Endothelial cell of umbilical vein (primary cell): Measurements from ENCODE around the gene VAV2. TPM values are rescaled to one million over a fixed set of nuclear protein-coding genes. Genes with fewer than 3 reads are reported as not detected.

Source experiments
- BruUV-seq: library from RNA; stranded (reverse); fragments of 400-500 nt; replicated peaks from 2 replicates; lab custom pipeline; 2021; lab: Mats Ljungman, UMichigan
- CTCF ChIA-PET: fragments of 300-600, 350-600 bp; sonication (Branson Sonifier 250); formaldehyde crosslinking; loops from one replicate; lab custom pipeline; 2021; ENCODE audit warnings: antibody characterized with exemption, inconsistent platforms; lab: Charles Lee
- POLR2A ChIA-PET: fragments of 300-600, 350-600 bp; sonication (Branson Sonifier 250); formaldehyde crosslinking; loops from one replicate; lab custom pipeline; 2021; ENCODE audit warnings: antibody characterized with exemption, inconsistent platforms; lab: Charles Lee
- DNase-seq: peaks from one replicate; pipeline ENCODE4 v3.0.0-alpha.2; 2011; ENCODE audit warnings: low read depth, low spot score
- FAIRE-seq: peaks from 2 replicates; lab custom pipeline; 2011; peaks lifted over from hg19 to GRCh38; lab: Jason Lieb, UNC
- H2AFZ ChIP-seq: 2 replicates; pipeline ENCODE4 v1.6.0; 2012; ENCODE audit warnings: low read depth, low read length, control low read depth, inconsistent platforms
- H3K27ac ChIP-seq: 2 replicates; pipeline ENCODE4 v1.5.1; 2011; ENCODE audit warnings: low read depth, mild to moderate bottlenecking, control low read depth, low read length, moderate library complexity; ENCODE audit not compliant: insufficient read depth
- H3K27me3 ChIP-seq, 2 experiments: 2 replicates each; pipeline versions ENCODE4 v1.6.0 to v1.6.1; 2011; ENCODE audit warnings: low read length in 2 of 2, mixed read lengths in 1 of 2; ENCODE audit not compliant: control insufficient read depth in 2 of 2, insufficient read depth in 2 of 2
- H3K36me3 ChIP-seq, 2 experiments: 2 replicates in 1 of 2; 3 replicates in 1 of 2; pipeline ENCODE4 v1.5.1; 2011; ENCODE audit warnings: low read length in 2 of 2, mild to moderate bottlenecking in 1 of 2, moderate library complexity in 1 of 2; ENCODE audit not compliant: control insufficient read depth in 2 of 2, insufficient read depth in 2 of 2; ENCODE audit errors: extremely low read depth in 1 of 2
- H3K4me1 ChIP-seq: 3 replicates; pipeline ENCODE4 v1.5.1; 2011; ENCODE audit warnings: mild to moderate bottlenecking, low read length; ENCODE audit not compliant: control insufficient read depth, insufficient read depth; ENCODE audit errors: extremely low read depth
- H3K4me2 ChIP-seq: 2 replicates; pipeline ENCODE4 v1.6.1; 2011; ENCODE audit warnings: low read length, control low read depth, mixed read lengths; ENCODE audit not compliant: insufficient read depth
- H3K4me3 ChIP-seq, 3 experiments: fragments of 200-600 bp in 1 of 3; sonication (generic), shearing (Covaris generic) in 1 of 3; replicated peaks in 1 of 3; 2 replicates each; pipeline ENCODE4 v1.5.1; 2011 to 2016; ENCODE audit warnings: control low read depth in 3 of 3, low read length in 3 of 3, mild to moderate bottlenecking in 2 of 3, inconsistent platforms in 1 of 3, low read depth in 1 of 3, moderate library complexity in 1 of 3; ENCODE audit not compliant: insufficient read depth in 1 of 3
- H3K79me2 ChIP-seq: 2 replicates; pipeline ENCODE4 v1.6.0; 2012; ENCODE audit warnings: low read length, inconsistent platforms; ENCODE audit not compliant: control insufficient read depth, insufficient read depth
- H3K9ac ChIP-seq: replicated peaks from 2 replicates; pipeline ENCODE3; 2011; ENCODE audit warnings: low read length, control low read depth; ENCODE audit not compliant: insufficient read depth; ENCODE audit errors: extremely low read depth
- H3K9me1 ChIP-seq: replicated peaks from 3 replicates; pipeline ENCODE4 v1.6.0; 2011; ENCODE audit warnings: mild to moderate bottlenecking, low read length; ENCODE audit not compliant: control insufficient read depth, insufficient read depth; ENCODE audit errors: extremely low read depth
- H3K9me3 ChIP-seq: replicated peaks from 2 replicates; pipeline ENCODE4 v1.5.1; 2012; ENCODE audit warnings: low read length, inconsistent platforms; ENCODE audit not compliant: control insufficient read depth, insufficient read depth
- H4K20me1 ChIP-seq: replicated peaks from 2 replicates; pipeline ENCODE3; 2011; ENCODE audit warnings: mild to moderate bottlenecking, low read length; ENCODE audit not compliant: control insufficient read depth, insufficient read depth; ENCODE audit errors: extremely low read depth
- EZH2 ChIP-seq: IDR thresholded peaks from 2 replicates; pipeline ENCODE4 v1.6.1; 2012; ENCODE audit warnings: borderline replicate concordance, low read depth, mild to moderate bottlenecking, moderate library complexity, low read length, inconsistent platforms; ENCODE audit not compliant: severe bottlenecking
- FOS ChIP-seq: IDR thresholded peaks from 2 replicates; pipeline ENCODE4 v1.6.1; 2011; ENCODE audit warnings: mild to moderate bottlenecking, low read length, moderate library complexity, borderline replicate concordance; ENCODE audit not compliant: insufficient read depth
- GATA2 ChIP-seq: IDR thresholded peaks from 2 replicates; pipeline ENCODE4 v1.7.0; 2011; ENCODE audit warnings: low read depth, mild to moderate bottlenecking, moderate library complexity, mixed read lengths, low read length; ENCODE audit not compliant: insufficient read length, insufficient read depth
- JUN ChIP-seq: IDR thresholded peaks from 2 replicates; pipeline ENCODE4 v1.6.1; 2011; ENCODE audit warnings: borderline replicate concordance, low read depth; ENCODE audit not compliant: insufficient read length, insufficient read depth
- MAX ChIP-seq: IDR thresholded peaks from 2 replicates; pipeline ENCODE4 v1.6.1; 2011; ENCODE audit not compliant: insufficient read depth, insufficient read length
- MYC ChIP-seq: IDR thresholded peaks from one replicate; pipeline ENCODE4 v1.6.1; 2011; ENCODE audit warnings: mild to moderate bottlenecking, low read depth, low read length
- POLR2A ChIP-seq: IDR thresholded peaks from 2 replicates; pipeline ENCODE4 v1.6.1; 2012; ENCODE audit warnings: low read depth, mild to moderate bottlenecking, control low read depth, low read length
- POLR2AphosphoS5 ChIP-seq: IDR thresholded peaks from 2 replicates; pipeline ENCODE4 v1.6.1; 2012; ENCODE audit warnings: low read depth, mild to moderate bottlenecking, control low read depth, low read length, moderate library complexity; ENCODE audit not compliant: insufficient read depth
- dilution Hi-C: fragments of 300-500 bp; cut with MboI; formaldehyde crosslinking; loops from one replicate; pipeline ENCODE4 v1.15.0; 2019; ENCODE audit warnings: low sequenced_read_pairs; ENCODE audit not compliant: extremely low pct_ligation_motif_present
- intact Hi-C: fragments of 100-400 bp; cut with micrococcal nuclease; formaldehyde crosslinking; loops from one replicate; pipeline ENCODE4 v1.10.0; 2022
- polyA plus RNA-seq, 4 experiments: library from polyadenylated mRNA; depleted of rRNA in 3 of 4; stranded (reverse) in 3 of 4; unstranded in 1 of 4; fragments of >200 nt; gene quantifications; 2 replicates each; pipeline versions ENCODE4 v1.2.1 to v1.2.3, GENCODE V29; 2011 to 2012; ENCODE audit warnings: missing spikeins in 1 of 4
- total RNA-seq: library from RNA; stranded (reverse); gene quantifications from 2 replicates; pipeline ENCODE4 v1.2.3, GENCODE V29; 2021
- TF ChIP-seq, protein P1 (sequence below), 2 donors: IDR thresholded peaks; 1 replicate in 1 of 2; 2 replicates in 1 of 2; pipeline ENCODE4 v1.5.1; 2011; ENCODE audit warnings: low read length in 2 of 2, mild to moderate bottlenecking in 2 of 2, moderate library complexity in 2 of 2, control low read depth in 1 of 2, inconsistent platforms in 1 of 2, low read depth in 1 of 2; ENCODE audit not compliant: insufficient read depth in 1 of 2; ENCODE audit errors: extremely low read depth in 1 of 2

VAV2 gene
- total and polyA plus RNA-seq, 2 donors (not counting 3 experiments of a cell fraction or from before 2014, with no cell fraction given), result 10.6 to 30.6 TPM

DNA sequence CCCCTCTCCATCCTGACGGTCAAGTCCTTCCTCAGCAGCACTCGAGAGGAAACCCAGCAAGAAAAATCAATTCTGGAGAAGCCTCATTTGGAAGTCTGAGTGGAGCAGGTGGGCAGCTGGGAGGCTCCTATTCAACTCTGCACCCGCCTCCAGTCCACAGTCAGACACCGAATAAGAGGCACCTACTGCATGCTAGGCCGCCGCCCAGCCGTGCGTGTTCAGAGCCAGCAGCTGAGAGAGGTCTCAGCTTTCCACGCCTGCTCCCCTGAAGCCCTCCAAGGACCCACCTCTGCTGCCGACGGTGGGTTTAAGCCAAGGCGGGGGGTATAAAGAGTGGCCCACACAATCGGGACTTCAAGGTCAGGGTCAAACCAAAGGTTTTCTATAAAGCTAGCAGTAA is 41.9 kb downstream of the VAV2 start:
- no peak for TF ChIP-seq POLR2A
- no peak for TF ChIP-seq GATA2
- no peak for TF ChIP-seq MYC
- TF ChIP-seq FOS, result no peak
- TF ChIP-seq POLR2AphosphoS5, result no peak
- TF ChIP-seq JUN, result no peak
- TF ChIP-seq MAX, result no peak
- TF ChIP-seq, protein P1, sequence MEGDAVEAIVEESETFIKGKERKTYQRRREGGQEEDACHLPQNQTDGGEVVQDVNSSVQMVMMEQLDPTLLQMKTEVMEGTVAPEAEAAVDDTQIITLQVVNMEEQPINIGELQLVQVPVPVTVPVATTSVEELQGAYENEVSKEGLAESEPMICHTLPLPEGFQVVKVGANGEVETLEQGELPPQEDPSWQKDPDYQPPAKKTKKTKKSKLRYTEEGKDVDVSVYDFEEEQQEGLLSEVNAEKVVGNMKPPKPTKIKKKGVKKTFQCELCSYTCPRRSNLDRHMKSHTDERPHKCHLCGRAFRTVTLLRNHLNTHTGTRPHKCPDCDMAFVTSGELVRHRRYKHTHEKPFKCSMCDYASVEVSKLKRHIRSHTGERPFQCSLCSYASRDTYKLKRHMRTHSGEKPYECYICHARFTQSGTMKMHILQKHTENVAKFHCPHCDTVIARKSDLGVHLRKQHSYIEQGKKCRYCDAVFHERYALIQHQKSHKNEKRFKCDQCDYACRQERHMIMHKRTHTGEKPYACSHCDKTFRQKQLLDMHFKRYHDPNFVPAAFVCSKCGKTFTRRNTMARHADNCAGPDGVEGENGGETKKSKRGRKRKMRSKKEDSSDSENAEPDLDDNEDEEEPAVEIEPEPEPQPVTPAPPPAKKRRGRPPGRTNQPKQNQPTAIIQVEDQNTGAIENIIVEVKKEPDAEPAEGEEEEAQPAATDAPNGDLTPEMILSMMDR (IDR thresholded peaks at IDR 0.05; ENCODE audit: extremely low read depth in 1 of 2, insufficient read depth in 1 of 2, low read depth in 1 of 2, low read length in 2 of 2), result no peak
- TF ChIP-seq EZH2, result no peak
- H3K4me3 ChIP-seq, result no peak overlapping the region
- intact Hi-C loops (no loop called here), dilution Hi-C loops (no loop called here)
- H3K9ac ChIP-seq, result no peak overlapping the region
- no TSS peak for BruUV-seq
- H3K4me2 ChIP-seq, result no peak overlapping the region
- no peaks in the 10 kb centered on the region for H3K27me3 ChIP-seq
- H3K27ac ChIP-seq, result no peak overlapping the region
- H3K4me1 ChIP-seq, result peaks cover 26% of the 10 kb centered on the region
- peaks cover 39% of the 10 kb centered on the region for H3K79me2 ChIP-seq
- no peaks in the 10 kb centered on the region for H3K9me1 ChIP-seq
- DNase-seq (no peak), FAIRE-seq (no peak)
- H3K9me3 ChIP-seq, result no peaks in the 10 kb centered on the region
- no peaks in the 10 kb centered on the region for H4K20me1 ChIP-seq
- ChIA-PET POLR2A (no interaction called here), CTCF (no interaction called here)
- no peak overlapping the region for H2AFZ ChIP-seq
- no peaks in the 10 kb centered on the region for H3K36me3 ChIP-seq
